Neural cell (in vitro differentiated cells): Measurements from ENCODE around the gene KCNK7. TPM values are rescaled to one million over a fixed set of nuclear protein-coding genes. Genes with fewer than 3 reads are reported as not detected.
A peak's percentile ranks its signal among the peaks of the same experiment; 100 is the strongest.

ENCODE experiments used
- H2AFZ ChIP-seq: fragments of 200-600, 300-800 bp; sonication (generic), shearing (Covaris generic); 2 replicates; pipeline ENCODE4 v1.6.0; 2014; ENCODE audit warnings: low read depth, mild to moderate bottlenecking, antibody characterized with exemption, low read length, moderate library complexity
- H3F3A ChIP-seq: fragments of 200-600 bp; shearing (Covaris generic); 2 replicates; pipeline ENCODE4 v1.6.1; 2016; ENCODE audit warnings: mild to moderate bottlenecking, moderate library complexity, mixed read lengths, antibody characterized with exemption, low read length; ENCODE audit not compliant: insufficient read depth, poor library complexity, severe bottlenecking
- H3K27ac ChIP-seq: fragments of 200-600, 300-800 bp; sonication (generic), shearing (Covaris generic); 2 replicates; pipeline ENCODE4 v1.5.1; 2014; ENCODE audit warnings: mild to moderate bottlenecking, low read length, moderate library complexity
- H3K27me3 ChIP-seq: fragments of 300-800, 200-600 bp; sonication (generic), shearing (Covaris generic); 2 replicates; pipeline ENCODE4 v1.6.0; 2014; ENCODE audit warnings: mild to moderate bottlenecking, low read depth, low read length, moderate library complexity; ENCODE audit not compliant: insufficient read depth
- H3K36me3 ChIP-seq: fragments of 300-800, 200-600 bp; sonication (generic), shearing (Covaris generic); 2 replicates; pipeline ENCODE4 v1.5.1; 2014; ENCODE audit warnings: mild to moderate bottlenecking, antibody characterized with exemption, low read length, moderate library complexity; ENCODE audit not compliant: insufficient read depth
- H3K4me2 ChIP-seq: fragments of 300-800, 200-600 bp; sonication (generic), shearing (Covaris generic); 2 replicates; pipeline ENCODE4 v1.6.0; 2014; ENCODE audit warnings: mild to moderate bottlenecking, low read length
- H3K4me3 ChIP-seq: fragments of 300-800, 200-600 bp; sonication (generic), shearing (Covaris generic); 2 replicates; pipeline ENCODE4 v1.5.1; 2014; ENCODE audit warnings: mild to moderate bottlenecking, low read length, moderate library complexity
- H3K79me2 ChIP-seq: fragments of 200-600 bp; shearing (Covaris generic); replicated peaks from 2 replicates; pipeline ENCODE4 v1.6.0; 2014; ENCODE audit warnings: mild to moderate bottlenecking, low read length, moderate library complexity; ENCODE audit not compliant: insufficient read depth
- H3K9ac ChIP-seq: fragments of 300-800, 200-600 bp; sonication (generic), shearing (Covaris generic); 2 replicates; pipeline ENCODE4 v1.6.1; 2016; ENCODE audit warnings: mild to moderate bottlenecking, low read length, mixed read lengths
- H3K9me2 ChIP-seq: fragments of 200-600 bp; shearing (Covaris generic); 2 replicates; pipeline ENCODE4 v1.6.1; 2016; ENCODE audit warnings: mild to moderate bottlenecking, low read length, mixed read lengths; ENCODE audit not compliant: insufficient read depth
- H3K9me3 ChIP-seq: fragments of 200-600, 300-800 bp; sonication (generic), shearing (Covaris generic); 2 replicates; pipeline ENCODE4 v1.6.1; 2016; ENCODE audit warnings: mild to moderate bottlenecking, mixed run types, low read length, moderate library complexity, mixed read lengths
- H4K20me1 ChIP-seq: fragments of 200-600 bp; shearing (Covaris generic); 2 replicates; pipeline ENCODE4 v1.6.1; 2016; ENCODE audit warnings: mild to moderate bottlenecking, mixed run types; ENCODE audit not compliant: insufficient read depth
- EP300 ChIP-seq: fragments of 450-650 bp; conservative IDR thresholded peaks from 2 replicates; pipeline ENCODE4 v1.6.1; 2014; ENCODE audit warnings: antibody characterized with exemption, mild to moderate bottlenecking, moderate library complexity; ENCODE audit not compliant: poor library complexity, severe bottlenecking
- EZH2 ChIP-seq: fragments of 200-600, 300-800 bp; shearing (Covaris generic), sonication (generic); IDR thresholded peaks from 2 replicates; pipeline ENCODE4 v1.6.1; 2014; ENCODE audit warnings: antibody characterized with exemption, low read length, borderline replicate concordance, mild to moderate bottlenecking; ENCODE audit not compliant: insufficient read depth, poor library complexity, severe bottlenecking
- MXI1 ChIP-seq: fragments of 450-650 bp; conservative IDR thresholded peaks from 2 replicates; pipeline ENCODE4 v1.6.1; 2014; ENCODE audit warnings: antibody characterized with exemption, mild to moderate bottlenecking; ENCODE audit not compliant: poor library complexity, severe bottlenecking
- POLR2AphosphoS5 ChIP-seq: IDR thresholded peaks from 2 replicates; pipeline ENCODE4 v1.6.1; 2012
- RAD21 ChIP-seq: fragments of 450-650 bp; conservative IDR thresholded peaks from 2 replicates; pipeline ENCODE4 v1.6.1; 2014; ENCODE audit warnings: antibody characterized with exemption, mild to moderate bottlenecking, moderate library complexity
- SMC3 ChIP-seq: fragments of 450-650 bp; conservative IDR thresholded peaks from 2 replicates; pipeline ENCODE4 v1.6.1; 2014; ENCODE audit warnings: antibody characterized with exemption, mild to moderate bottlenecking, moderate library complexity; ENCODE audit not compliant: poor library complexity
- TAF1 ChIP-seq: IDR thresholded peaks from 2 replicates; pipeline ENCODE4 v1.6.1; 2012; ENCODE audit warnings: low read depth
- polyA plus RNA-seq: library from polyadenylated mRNA; depleted of rRNA; stranded (reverse); fragments of >200 nt; gene quantifications from 2 replicates; pipeline ENCODE4 v1.2.3, GENCODE V29; 2014
- TF ChIP-seq, protein P1 (sequence below): IDR thresholded peaks from 2 replicates; pipeline ENCODE4 v1.6.1; 2012; ENCODE audit warnings: borderline replicate concordance
- TF ChIP-seq, protein P2 (sequence below): fragments of 450-650 bp; IDR thresholded peaks from 2 replicates; pipeline ENCODE4 v1.5.1; 2014; ENCODE audit warnings: antibody characterized with exemption, mild to moderate bottlenecking, moderate library complexity; ENCODE audit not compliant: poor library complexity, severe bottlenecking

Gene KCNK7
- polyA plus RNA-seq, 1 donor from 2014 or later = 1.1 TPM

DNA sequence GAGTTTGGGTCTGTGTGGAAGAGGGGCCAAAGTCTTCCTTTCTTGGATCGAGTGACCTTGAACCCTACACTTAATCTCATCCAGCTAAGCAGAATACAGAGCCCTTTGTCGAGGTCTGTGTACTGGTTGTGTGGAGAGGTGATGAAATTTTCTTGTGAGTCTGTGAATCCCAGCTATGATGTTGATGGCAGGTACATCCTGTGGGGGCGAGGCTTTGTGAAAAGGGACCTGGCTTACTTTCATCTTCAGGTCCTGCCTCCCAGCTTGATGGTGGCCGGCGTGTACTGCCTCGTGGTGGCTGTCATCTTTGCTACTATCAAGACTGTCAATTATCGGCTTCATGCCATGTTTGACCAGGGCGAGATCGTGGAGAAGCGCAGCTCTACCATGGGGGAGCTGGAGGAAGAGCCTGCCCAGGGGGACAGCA lies 21.0 kb upstream of the KCNK7 start:
- peak overlapping the region; percentile 84 for H3K4me2 ChIP-seq
- H3K27me3 ChIP-seq = no peaks in the 10 kb centered on the region
- peak overlapping the region; percentile 76 for H3K9ac ChIP-seq
- no peak overlapping the region for H2AFZ ChIP-seq
- H3K36me3 ChIP-seq = no peaks in the 10 kb centered on the region
- H3K9me2 ChIP-seq = no peaks in the 10 kb centered on the region
- H3K4me3 ChIP-seq = peak overlapping the region; percentile 81
- peaks cover 18% of the 10 kb centered on the region for H3K79me2 ChIP-seq
- no peaks in the 10 kb centered on the region for H4K20me1 ChIP-seq
- TF ChIP-seq, protein P1, sequence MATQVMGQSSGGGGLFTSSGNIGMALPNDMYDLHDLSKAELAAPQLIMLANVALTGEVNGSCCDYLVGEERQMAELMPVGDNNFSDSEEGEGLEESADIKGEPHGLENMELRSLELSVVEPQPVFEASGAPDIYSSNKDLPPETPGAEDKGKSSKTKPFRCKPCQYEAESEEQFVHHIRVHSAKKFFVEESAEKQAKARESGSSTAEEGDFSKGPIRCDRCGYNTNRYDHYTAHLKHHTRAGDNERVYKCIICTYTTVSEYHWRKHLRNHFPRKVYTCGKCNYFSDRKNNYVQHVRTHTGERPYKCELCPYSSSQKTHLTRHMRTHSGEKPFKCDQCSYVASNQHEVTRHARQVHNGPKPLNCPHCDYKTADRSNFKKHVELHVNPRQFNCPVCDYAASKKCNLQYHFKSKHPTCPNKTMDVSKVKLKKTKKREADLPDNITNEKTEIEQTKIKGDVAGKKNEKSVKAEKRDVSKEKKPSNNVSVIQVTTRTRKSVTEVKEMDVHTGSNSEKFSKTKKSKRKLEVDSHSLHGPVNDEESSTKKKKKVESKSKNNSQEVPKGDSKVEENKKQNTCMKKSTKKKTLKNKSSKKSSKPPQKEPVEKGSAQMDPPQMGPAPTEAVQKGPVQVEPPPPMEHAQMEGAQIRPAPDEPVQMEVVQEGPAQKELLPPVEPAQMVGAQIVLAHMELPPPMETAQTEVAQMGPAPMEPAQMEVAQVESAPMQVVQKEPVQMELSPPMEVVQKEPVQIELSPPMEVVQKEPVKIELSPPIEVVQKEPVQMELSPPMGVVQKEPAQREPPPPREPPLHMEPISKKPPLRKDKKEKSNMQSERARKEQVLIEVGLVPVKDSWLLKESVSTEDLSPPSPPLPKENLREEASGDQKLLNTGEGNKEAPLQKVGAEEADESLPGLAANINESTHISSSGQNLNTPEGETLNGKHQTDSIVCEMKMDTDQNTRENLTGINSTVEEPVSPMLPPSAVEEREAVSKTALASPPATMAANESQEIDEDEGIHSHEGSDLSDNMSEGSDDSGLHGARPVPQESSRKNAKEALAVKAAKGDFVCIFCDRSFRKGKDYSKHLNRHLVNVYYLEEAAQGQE = no peak
- TF ChIP-seq EP300 (no peak), POLR2AphosphoS5 (no peak), EZH2 (no peak), MXI1 (no peak), TAF1 (no peak), SMC3 (no peak), RAD21 (no peak)
- TF ChIP-seq, protein P2, sequence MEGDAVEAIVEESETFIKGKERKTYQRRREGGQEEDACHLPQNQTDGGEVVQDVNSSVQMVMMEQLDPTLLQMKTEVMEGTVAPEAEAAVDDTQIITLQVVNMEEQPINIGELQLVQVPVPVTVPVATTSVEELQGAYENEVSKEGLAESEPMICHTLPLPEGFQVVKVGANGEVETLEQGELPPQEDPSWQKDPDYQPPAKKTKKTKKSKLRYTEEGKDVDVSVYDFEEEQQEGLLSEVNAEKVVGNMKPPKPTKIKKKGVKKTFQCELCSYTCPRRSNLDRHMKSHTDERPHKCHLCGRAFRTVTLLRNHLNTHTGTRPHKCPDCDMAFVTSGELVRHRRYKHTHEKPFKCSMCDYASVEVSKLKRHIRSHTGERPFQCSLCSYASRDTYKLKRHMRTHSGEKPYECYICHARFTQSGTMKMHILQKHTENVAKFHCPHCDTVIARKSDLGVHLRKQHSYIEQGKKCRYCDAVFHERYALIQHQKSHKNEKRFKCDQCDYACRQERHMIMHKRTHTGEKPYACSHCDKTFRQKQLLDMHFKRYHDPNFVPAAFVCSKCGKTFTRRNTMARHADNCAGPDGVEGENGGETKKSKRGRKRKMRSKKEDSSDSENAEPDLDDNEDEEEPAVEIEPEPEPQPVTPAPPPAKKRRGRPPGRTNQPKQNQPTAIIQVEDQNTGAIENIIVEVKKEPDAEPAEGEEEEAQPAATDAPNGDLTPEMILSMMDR = no peak
- no peaks in the 10 kb centered on the region for H3F3A ChIP-seq
- H3K27ac ChIP-seq = no peak overlapping the region
- H3K9me3 ChIP-seq = no peaks in the 10 kb centered on the region

DNA sequence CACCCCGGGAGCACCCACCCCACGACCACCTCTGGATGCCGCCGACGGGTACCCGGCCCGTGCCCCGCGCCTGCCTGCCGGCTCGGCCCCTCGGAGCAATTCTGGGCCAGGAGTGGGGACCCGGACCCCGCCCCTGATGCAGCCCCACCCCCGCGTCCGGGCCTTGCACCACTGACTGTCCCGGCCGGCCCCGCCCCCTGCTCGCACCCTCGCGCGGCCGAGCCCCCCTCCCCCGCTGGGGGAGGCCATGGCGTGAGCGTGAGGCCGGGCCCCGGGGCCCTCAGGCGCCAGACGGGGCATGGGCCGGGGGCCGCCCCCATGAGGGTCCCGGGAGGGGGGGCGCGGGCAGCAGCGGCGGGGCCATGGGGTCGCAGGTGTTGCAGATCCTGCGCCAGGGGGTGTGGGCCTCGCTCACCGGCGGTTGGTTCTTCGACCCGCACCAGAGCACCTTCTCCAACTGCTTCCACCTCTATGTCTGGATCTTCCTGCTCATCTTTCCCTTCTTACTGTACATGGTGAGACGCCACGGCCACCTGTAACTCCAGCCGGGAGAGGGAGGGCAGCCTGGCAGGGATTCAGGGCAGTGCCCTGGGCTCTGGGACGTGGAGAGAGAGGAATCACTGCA lies 20.5 kb upstream of the KCNK7 start:
- no peaks in the 10 kb centered on the region for H3F3A ChIP-seq
- peak overlapping the region; percentile 84 for H3K4me2 ChIP-seq
- H2AFZ ChIP-seq = no peak overlapping the region
- peak overlapping the region; percentile 66 for H3K27ac ChIP-seq
- H3K79me2 ChIP-seq = peaks cover 18% of the 10 kb centered on the region
- peak overlapping the region; percentile 81 for H3K4me3 ChIP-seq
- no peaks in the 10 kb centered on the region for H3K9me3 ChIP-seq
- H3K9ac ChIP-seq = peak overlapping the region; percentile 76
- H3K27me3 ChIP-seq = no peaks in the 10 kb centered on the region
- no peaks in the 10 kb centered on the region for H3K9me2 ChIP-seq
- TF ChIP-seq, protein P1 = no peak
- TF ChIP-seq EZH2 (no peak), TAF1 (no peak), POLR2AphosphoS5 (no peak), EP300 (no peak), RAD21 (no peak)
- TF ChIP-seq, protein P2 = no peak
- no peaks in the 10 kb centered on the region for H3K36me3 ChIP-seq
- no peaks in the 10 kb centered on the region for H4K20me1 ChIP-seq
